Body of pancreas (tissue), 4 donors: ENCODE results near the gene SALL3.

Source experiments
- POLR2A ChIP-seq, 3 donors: fragments of 450-650 bp; IDR thresholded peaks; one replicate each; pipeline ENCODE4 v1.6.1; 2016; ENCODE audit warnings: antibody characterized with exemption in 3 of 3, mild to moderate bottlenecking in 2 of 3
- TF ChIP-seq, protein P1 (sequence below), 7 experiments: fragments of 450-650 bp in 4 of 7; fragments of 200-600 bp in 3 of 7; sonication (generic) in 3 of 7; IDR thresholded peaks; one replicate each; pipeline ENCODE4 v1.5.1; 2016 to 2019; ENCODE audit warnings: antibody characterized with exemption in 7 of 7

- TF ChIP-seq, protein P1, sequence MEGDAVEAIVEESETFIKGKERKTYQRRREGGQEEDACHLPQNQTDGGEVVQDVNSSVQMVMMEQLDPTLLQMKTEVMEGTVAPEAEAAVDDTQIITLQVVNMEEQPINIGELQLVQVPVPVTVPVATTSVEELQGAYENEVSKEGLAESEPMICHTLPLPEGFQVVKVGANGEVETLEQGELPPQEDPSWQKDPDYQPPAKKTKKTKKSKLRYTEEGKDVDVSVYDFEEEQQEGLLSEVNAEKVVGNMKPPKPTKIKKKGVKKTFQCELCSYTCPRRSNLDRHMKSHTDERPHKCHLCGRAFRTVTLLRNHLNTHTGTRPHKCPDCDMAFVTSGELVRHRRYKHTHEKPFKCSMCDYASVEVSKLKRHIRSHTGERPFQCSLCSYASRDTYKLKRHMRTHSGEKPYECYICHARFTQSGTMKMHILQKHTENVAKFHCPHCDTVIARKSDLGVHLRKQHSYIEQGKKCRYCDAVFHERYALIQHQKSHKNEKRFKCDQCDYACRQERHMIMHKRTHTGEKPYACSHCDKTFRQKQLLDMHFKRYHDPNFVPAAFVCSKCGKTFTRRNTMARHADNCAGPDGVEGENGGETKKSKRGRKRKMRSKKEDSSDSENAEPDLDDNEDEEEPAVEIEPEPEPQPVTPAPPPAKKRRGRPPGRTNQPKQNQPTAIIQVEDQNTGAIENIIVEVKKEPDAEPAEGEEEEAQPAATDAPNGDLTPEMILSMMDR (IDR thresholded peaks at IDR 0.05) = no peak
- TF ChIP-seq POLR2A (IDR thresholded peaks at IDR 0.05) = no peak
Observed at GRCh38 chr18:78947291-78947690, 32.3 kb upstream of the SALL3 start.
